NCI-H345 treated with DMSO at 0.1 percent for 48 hours (cell line): Measurements from ENCODE around the gene ANKRD60.

Source experiments
- DNase-seq: peaks from one replicate; lab custom pipeline; 2025; ENCODE audit not compliant: unreplicated experiment; lab: John Stamatoyannopoulos, UW

Gene ANKRD60

DNA sequence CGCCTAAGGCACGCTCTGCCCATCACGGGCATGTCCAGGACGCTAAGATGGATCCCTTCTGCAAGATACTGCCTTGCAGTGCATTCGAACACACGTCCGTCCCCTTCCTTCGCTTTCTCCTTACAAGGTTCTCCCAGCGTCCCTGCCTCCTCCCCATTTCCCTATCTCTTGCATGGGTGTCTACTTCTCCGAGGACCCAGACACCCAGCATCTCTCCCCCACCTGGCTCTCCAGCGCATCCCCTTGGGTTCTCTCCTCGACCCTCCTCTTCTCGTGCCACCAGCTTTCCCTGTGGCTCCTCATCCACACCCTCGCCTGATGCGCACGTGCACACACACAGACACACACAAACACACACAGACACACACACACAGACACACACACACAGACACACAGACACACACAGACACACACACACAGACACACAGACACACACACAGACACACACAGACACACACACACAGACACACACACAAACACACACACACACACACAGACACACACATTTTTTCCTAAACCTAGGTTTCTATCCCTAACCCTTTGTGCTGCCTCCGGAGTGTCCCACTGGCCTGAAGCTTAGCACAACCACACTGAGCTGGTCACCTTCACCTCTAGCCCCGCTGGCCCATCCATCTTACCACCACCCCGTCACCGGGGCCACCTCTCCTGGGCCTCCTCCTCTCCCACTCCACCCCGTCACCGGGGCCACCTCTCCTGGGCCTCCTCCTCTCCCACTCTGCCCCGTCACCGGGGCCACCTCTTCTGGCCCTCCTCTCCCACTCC, 31.9 kb downstream of the ANKRD60 start:
- DNase-seq: no peak

DNA sequence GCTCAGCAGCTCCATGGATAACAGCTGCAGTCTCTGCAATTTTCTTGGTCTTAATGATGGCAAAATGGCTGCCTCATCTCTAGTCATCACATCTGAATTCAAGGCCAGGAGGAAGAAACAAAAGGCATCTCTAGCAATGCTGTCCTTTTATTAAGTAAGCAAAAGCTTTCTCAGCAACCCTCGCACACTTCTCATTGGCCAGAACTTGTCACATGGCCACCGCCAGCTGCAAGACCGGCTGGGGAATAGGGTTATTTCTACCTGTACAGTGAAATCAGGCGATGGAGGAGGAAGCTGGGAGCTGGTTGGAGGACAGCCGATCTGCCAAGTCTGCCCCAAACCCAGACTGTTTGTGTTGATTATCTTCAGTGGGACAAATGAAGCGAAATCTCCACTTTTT, 33.4 kb downstream of the ANKRD60 start:
- DNase-seq: no peak

DNA sequence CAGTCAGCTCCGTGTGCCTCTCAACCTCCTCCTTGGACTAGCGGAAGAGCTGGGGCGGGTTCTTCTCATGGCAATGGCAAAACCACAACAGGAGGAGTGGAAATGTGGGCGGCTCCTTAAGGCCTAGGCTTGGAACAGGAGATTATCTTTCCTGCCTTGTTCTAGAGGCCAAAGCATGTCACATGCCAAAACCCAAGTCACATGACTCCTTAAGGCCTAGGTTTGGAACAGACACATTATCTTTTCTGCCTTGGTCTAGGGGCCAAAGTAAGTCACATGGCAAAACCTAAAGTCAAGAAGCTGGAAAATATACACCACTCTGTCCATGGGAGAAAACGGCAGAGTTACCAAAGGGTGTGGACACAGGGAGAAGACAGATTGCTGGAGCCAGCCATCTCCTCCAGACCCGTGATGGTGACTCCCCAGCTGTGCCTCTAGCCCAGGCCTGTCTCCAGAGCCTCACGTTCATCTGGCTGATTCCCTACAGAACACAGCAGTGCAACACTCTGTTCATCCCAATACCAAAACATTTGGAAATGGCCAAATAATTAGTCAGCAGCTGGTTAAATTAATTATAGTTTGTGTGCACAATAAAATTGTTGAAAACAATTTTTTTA, 34.2 kb downstream of the ANKRD60 start:
- DNase-seq: no peak

DNA sequence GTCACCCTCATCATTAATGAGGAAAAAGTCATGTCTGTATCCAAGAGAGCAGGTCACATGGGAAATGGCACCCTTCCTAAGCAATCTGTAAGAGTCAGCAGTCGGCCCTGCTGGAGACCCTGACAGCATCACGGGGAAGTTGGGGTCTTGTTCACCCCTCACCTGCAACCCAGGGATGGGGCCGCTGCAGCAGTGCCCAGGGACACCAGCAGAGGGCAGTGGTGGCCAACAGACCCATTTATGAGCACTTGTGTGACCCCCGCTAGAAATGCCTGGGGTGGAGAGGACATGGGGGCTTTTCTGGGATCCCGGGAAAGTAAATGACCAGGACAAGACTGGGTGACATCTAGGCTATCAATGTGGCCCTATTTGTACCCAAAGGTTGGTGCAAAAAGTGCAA, 35.9 kb downstream of the ANKRD60 start:
- no peak for DNase-seq

DNA sequence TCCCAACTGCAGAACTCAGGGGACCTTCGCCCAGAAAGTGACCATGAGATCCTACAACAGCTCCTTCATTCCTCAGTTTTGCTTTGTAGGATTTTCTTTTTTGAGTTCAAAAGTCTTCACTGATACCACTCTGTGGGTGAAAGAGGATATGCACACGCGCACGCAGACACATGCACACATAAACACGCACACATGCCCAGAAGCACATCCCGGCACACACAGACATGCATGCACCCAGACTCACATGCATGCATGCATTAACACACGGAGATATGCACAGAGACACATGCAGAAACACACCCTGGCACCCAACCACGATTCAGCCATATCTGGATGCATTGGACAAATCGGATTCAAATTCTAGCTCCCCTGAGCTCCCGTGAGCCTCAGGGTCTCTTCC, 36.4 kb downstream of the ANKRD60 start:
- no peak for DNase-seq

DNA sequence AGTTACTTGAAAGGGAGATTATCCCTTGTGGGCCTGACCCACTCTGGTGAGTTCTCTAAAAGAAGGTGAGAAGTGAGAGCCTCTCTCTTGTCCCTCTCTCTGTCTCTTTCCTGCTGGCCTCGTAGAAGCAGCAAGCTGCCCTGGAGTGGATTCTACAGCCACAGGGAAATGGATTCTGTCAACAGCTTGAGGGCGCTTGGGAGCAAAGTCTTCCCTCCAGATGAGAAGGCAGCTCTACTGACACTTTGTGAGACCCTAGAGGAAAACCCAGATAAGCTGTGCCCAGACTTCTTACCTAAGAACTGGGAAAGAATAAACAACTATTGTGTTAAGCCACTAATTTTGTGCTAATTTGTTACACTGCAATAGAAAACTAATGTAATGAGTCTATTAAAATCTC, 39.9 kb downstream of the ANKRD60 start:
- no peak for DNase-seq

DNA sequence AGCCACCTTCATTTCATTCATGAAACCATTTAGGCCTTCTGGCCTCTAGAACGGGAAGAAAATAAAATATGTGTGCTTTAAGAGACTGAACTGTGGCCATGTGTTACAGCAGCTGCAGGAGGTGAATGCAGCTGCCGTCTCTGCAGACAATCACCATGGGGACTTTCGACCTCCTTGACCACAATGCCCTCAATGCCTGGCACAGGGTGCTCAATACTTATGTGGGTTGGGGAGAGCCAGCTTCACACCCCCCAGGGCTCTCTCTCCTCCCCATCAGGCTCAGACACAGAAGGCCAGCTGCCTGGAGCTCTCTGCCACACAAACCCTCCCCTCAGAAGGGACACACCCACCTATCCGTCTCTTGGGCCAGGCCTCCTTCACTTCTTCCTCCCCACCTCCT, 43.5 kb downstream of the ANKRD60 start:
- DNase-seq: no peak

DNA sequence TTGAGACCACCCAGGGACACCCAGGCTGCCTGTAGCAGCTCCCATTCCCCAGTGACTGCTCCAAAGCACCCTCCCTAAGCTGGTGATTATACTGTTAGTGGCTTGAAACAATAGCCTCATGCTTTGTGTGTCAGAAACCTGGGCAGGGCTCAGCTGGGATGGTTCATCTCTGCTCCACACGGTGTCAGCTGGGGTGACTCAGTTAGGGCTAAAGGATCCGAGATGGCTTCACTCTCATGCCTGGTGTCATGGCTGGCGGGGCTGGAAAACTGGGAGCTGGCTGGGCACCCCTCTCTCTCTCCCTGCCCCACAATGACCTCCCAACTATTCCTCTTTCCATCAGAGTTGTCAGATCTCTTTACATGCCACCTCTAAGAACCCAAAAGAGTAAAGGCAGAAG, 44.4 kb downstream of the ANKRD60 start:
- no peak for DNase-seq

DNA sequence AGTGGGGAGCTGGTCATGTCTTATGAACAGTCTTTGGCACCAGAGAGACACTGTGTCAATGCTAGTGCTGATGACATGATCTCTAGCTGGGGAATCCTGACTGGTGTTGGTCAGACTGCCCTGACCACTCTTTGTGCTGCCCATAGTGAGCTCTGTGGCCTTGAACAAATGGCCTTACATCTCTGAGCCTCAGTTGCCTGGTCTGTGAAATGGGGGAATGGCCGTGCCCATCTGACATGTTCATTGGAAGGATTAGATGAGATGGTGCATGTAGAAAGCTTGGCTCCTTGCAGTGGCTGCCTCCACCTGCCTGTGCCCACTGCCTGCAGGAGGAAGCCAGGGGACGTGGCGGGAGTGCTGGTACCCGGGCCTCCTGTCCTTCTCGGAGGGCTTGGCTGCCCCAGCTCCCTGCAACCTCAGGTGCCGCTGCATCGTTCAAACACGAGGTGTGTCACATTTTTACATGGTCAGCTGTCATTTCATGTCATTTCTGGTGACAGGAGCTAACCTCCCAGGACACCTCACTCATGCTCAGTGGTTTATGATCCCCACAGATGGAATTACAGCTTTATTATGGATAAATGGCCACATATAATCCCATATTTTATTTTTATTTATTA, 45.8 kb downstream of the ANKRD60 start:
- DNase-seq: no peak

DNA sequence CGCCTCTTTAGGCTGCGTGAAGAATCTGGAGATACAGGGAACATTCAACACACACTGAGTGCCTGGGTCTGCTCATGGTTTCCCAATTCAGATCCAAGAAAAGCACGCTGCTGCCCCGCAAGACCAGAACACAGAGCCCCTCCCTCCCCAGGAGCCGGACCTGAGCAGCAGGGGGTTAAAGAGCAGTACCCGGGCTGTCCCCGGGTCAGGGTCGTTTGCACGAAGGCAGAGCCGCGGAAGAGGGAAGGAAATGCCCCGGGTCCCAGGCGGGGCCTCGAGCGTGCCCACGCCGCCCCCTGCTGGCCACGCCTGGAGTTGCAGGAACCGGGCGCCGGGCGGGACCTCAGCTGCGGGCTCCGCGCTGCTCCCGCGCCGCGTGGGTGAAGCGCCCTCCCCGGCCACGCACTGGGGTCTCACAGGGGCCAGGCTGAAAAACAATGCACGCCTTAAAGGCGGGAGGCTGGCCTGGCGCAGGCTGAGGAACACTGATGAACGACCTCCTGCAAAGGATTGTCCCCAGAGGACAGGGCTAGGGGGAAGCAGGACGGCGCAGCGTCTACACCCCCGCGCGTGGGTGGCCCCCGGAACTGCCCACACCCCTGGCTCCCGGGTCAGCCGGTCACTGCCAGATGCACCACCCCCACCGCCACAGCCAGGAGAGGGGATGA, 48.9 kb downstream of the ANKRD60 start:
- DNase-seq: no peak

DNA sequence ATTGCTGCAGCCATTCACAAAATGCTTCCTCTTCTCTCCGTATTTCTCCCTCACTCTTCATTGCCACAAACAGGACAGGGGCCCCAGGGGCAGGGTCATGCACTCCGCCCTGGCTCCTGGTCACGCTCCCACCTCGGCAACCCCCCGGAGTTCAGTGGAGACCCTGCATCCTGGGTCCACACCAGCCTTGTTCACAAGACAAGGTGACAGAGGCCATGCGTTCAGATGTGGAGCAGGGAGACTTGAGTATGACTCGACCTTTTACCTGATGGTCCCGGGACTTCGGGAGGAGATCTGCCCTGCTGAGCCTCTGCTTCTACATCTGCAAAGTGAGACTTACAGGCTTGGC, 49.4 kb downstream of the ANKRD60 start:
- DNase-seq: no peak

DNA sequence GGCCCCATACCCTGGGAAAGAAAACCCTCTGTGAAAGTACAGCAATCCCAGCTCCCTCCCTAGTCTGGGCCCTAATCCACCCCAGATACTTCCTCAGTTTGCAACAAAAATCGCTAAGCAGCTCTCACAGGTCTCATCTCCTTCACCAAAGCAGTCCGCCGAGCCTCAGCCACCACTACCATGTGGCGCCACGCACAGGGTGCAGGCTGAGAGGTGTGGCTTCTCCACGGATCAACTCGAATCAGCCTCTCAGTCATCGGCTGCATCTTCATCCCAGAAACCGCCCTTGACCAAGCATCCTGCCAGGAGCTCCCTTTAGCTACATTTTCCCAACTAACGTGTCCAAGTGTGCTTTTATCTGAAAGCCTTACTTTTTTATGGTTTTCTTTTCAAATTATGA, 50.7 kb downstream of the ANKRD60 start:
- no peak for DNase-seq

DNA sequence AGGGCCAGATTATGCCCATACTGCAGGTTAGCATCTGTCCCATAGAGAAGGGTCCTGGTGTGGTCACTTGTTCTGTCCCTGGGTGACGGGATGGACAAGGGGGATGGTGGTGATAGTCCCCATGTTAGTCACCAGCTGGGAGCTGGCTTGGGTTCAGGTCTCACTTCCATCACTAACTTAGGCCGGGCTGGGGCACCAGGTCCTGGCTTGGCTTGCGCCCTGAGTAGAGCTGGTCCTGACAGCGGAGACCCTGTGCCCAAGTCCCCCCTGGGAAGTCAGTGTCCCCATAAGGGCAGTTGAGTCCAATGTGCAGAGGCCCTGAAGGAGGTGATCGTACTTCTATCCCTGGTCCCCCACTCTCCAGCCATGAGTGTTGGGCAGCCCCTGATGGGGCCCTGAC, 52.6 kb downstream of the ANKRD60 start:
- DNase-seq: no peak

DNA sequence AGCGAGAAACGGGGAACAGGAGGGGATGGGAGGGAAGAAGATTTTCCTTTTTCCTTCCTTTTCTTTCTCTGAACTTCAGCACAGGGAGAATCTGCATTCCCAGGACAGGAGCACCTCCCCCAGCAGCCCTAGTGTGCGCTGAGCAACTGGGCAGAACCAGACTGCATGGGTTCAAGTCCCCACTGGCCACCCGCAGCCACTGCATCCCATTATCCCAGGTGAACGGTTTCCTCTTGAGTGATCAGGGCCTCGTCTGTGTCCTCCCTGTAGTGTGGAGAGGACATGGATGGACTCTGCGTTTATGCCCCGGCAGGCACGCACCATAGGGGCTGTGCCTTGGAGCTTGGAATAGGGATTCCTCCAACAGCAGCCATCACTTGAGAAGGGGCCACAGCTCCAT, 53.0 kb downstream of the ANKRD60 start:
- no peak for DNase-seq

DNA sequence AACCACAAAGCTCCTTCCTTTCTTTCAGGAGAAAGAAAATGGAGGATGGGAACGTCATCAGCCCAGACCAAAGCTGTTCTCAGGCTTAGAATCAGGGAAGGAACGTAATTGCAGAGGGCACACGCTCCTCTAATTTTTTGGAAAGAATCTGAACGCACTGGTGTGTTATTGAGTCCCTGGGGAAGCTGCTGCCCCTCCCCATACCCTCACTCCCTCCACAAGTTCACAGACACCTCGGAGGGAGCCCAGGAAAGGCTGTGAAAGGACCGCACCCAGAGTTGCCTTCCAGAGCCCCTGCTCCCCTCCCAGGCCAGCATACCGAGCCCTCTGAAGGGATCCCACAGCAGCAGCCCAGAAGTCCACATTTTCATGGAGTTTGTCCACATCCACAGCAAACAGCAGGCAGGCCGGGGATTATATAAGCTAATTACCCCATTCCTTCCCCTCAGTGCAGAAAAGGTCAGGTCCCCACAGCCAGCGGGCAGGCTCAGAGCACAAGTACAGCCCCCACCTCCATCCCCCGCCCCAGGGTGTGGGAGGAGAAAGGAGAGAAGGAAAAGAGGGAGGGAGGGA, 53.7 kb downstream of the ANKRD60 start:
- DNase-seq: no peak

DNA sequence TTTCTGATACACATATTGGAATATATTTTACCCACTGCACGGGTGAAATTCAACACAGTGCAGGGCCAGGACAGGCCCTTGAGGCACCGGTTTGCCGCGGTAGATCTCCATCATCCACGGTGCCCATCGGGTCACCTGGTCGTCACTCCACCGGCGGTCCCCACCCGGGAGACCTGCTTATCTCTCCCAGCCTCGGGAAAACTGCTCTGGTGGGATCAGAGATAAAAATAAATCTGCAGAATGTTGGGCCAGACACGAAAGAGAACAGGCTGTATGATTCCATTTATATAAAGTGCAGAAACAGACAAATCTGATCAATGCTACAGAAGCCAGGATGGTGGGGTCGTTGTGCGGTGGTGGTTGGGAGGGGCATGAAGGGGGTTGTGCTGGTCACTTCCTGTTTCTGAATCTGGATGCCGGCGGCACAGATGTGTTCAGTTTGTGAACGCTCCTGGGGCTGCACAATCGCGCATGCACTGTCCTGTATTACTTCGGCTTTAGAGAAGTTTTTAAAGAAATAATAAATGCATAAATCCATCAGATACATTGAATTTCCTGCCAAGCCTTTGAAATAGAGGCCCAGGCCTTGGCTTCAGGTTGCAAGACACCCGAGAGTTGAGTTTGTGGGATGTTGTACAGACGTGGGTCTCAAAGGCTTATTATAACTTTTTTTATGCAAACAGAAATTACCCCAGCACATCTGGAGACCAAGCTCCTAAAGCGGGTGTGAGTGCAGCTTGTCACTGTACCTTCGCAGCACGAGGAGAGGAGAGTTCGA, 54.3 kb downstream of the ANKRD60 start:
- DNase-seq: no peak

DNA sequence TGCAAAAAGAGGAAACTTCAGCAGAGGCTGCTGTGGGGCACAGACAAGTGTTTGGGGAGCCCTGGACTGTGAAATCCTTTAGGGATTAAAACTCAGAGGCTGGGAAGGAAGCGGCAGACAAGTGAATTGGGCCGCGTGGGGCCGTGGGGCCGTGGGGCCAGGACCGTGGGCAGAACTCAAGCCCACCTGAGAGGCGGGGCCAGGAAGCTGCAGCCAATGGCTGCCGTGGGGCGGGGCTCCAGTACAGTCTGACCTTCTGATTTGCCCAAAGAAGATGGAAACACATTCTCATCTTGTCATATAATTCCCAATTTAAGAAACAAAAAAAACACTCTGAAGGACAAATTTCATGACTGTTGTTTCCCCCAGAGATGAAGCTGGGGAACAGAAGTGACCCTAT, 55.4 kb downstream of the ANKRD60 start:
- no peak for DNase-seq

DNA sequence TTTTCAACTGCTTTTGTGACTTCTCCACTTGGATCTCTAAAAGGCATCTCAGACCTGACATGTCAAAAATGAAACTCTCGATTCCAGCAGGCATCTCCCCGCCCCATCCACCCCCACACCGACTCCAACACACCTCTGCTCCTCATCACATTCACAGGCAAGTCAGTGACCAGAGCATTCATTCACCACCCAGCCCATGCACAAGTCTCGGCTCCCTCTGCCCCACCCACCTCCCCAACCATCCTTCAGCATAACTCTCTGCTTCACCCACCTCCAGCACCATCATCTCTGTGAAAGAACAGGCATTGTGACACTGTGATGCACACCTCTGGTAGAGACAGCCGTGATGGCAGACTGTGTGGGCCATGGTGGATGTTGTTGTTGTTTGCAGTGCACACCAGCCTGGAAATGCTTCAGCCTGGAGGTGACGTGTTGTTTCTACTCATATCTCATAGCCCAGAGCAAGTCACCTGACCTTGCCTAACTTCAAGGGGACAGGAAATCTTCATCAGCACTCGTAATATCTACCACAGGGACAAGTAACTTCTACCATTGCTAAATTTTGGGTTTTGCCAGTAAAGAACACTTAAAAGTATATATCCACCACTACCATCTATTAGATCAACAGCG, 56.5 kb downstream of the ANKRD60 start:
- DNase-seq: no peak

DNA sequence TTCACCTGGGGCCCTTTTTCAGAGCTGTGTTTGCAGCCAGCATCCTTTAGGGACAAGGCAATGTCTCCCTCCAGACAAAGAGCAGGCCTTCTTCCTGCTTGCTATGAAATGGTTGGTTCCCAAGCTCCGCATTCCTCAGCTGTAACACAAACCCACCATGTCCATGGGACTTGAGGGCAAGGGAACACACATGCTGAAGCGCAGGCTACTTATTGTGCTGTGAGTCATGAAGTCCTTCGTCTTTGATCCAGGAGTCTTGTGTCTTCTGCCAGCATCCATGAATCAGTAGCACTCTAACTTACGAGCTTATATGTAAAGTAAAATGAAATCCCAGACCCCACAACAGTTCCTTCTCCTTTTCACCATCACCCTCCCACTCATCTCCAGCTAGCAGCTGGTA, 59.0 kb downstream of the ANKRD60 start:
- no peak for DNase-seq

DNA sequence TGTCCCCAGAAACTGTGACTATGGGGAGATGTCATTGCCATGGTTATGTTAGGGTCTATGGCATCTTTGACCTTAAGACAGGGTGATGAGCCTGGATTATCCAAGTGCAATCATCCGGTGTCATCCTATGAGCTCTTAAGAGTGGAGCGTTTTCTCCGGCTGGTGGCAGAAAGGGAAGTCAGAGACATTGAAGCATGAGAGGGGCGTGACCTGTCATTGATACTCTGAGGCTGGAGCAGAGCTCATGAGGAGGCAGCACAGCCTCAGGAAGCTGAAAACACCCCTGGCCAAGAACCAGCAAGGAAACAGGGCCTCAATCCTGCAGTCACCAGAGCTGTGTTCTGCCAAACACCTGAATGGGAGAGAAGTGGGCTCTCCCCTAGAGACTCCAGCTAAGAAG, 59.6 kb downstream of the ANKRD60 start:
- no peak for DNase-seq

DNA sequence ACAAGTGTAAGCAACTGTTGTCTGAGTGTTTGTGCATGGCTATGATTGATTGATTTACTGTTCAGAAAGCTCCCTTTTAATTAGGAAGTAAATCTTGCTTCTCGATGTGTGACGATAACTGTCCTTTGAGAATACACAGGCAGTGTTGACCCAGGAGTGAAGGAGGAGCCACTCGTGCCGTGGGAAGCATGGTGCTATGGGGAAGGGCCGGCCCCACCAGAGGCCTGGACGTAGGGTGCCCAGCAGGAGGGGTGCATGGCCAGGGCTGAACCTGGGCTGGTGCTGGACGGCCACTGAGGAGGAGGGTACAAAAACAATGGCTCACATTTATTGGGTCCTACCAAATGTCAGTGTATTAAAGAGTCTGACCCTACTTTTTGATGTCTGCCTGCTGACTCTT, 60.7 kb downstream of the ANKRD60 start:
- no peak for DNase-seq
